ENCODE measurements around the gene GRHL1.
"Not testable (repeated sequence)": the region's sequence is repeated elsewhere in the genome, so short reads cannot be mapped to it uniquely, and the experiment has no call there.

GRHL1 gene

GRCh38 chr2:10027660-10028330 lies 76.3 kb downstream of the GRHL1 start:
- TF ChIP-seq CTCF (IDR thresholded peaks at IDR 0.05) = no peak
- no peak for DNase-seq (ENCODE audit: low spot score)

GRCh38 chr2:10028407-10028987 lies 77.0 kb downstream of the GRHL1 start:
- peak overlapping the region in 1 of 2 donors; percentile 79 for H3K27ac ChIP-seq
- H3K4me3 ChIP-seq = no peak overlapping the region
- no peak for TF ChIP-seq CTCF (IDR thresholded peaks at IDR 0.05)
- DNase-seq (ENCODE audit: low spot score) = no peak

More at GRCh38 chr2:10027660-10028330, 76.3 kb downstream of the GRHL1 start:
- peak overlapping the region in 1 of 2 donors; percentile 79 for H3K27ac ChIP-seq
- H3K4me3 ChIP-seq = no peak overlapping the region

- DNase-seq (ENCODE audit: low spot score) = no peak
- peak overlapping the region; percentile 16 to 79 for H3K27ac ChIP-seq
- H3K4me3 ChIP-seq = peak overlapping the region; percentile 51
- TF ChIP-seq CTCF (IDR thresholded peaks at IDR 0.05) = no peak
Observed at GRCh38 chr2:10028988-10029874, 77.7 kb downstream of the GRHL1 start.

- DNase-seq (ENCODE audit: low spot score) = no peak
- peak overlapping the region in 1 of 2 donors; percentile 79 for H3K27ac ChIP-seq
- no peak overlapping the region for H3K4me3 ChIP-seq
- no peak for TF ChIP-seq CTCF (IDR thresholded peaks at IDR 0.05)
Observed at GRCh38 chr2:10029875-10030223, 78.4 kb downstream of the GRHL1 start.

- Histone ChIP-seq H3K4me3 (no peak overlapping the region), H3K27ac (peak overlapping the region in 1 of 2 donors; percentile 79)
- no peak for DNase-seq (ENCODE audit: low spot score)
- TF ChIP-seq CTCF (IDR thresholded peaks at IDR 0.05) = no peak
Observed at GRCh38 chr2:10030311-10030736, 78.8 kb downstream of the GRHL1 start.

GRCh38 chr2:10030798-10031197 lies 79.3 kb downstream of the GRHL1 start:
- not testable (repeated sequence) for H3K4me3 ChIP-seq; DNase-seq (ENCODE audit: low spot score); H3K27ac ChIP-seq
